HCT116 (cell line): Measurements from ENCODE around the gene FAM156B. TPM values are rescaled to one million over a fixed set of nuclear protein-coding genes. Genes with fewer than 3 reads are reported as not detected.
"Not testable (repeated sequence)": the region's sequence is repeated elsewhere in the genome, so short reads cannot be mapped to it uniquely, and the experiment has no call there.

Source experiments
- ATAC-seq: fragments of 200-7000 bp; cut with Tn5 transposase; 2 replicates; pipeline ENCODE4 v1.9.1; 2020; ENCODE audit warnings: mild to moderate bottlenecking, moderate library complexity
- BruUV-seq: library from RNA; stranded (reverse); fragments of 400-500 nt; replicated peaks from 2 replicates; lab custom pipeline; 2021; lab: Mats Ljungman, UMichigan
- CTCF ChIA-PET: fragments of 300-600 bp; sonication (Branson Sonifier 250); formaldehyde crosslinking; loops from one replicate; lab custom pipeline; 2021; ENCODE audit warnings: antibody characterized with exemption; lab: Charles Lee
- POLR2A ChIA-PET: fragments of 300-600, 350-600 bp; sonication (Branson Sonifier 250); formaldehyde crosslinking; loops from one replicate; lab custom pipeline; 2021; ENCODE audit warnings: antibody characterized with exemption; lab: Charles Lee
- RAD21 ChIA-PET, 2 experiments: fragments of 300-600 bp; sonication (Branson Sonifier 250); formaldehyde crosslinking; loops; one replicate each; lab custom pipeline; 2023; ENCODE audit warnings: low total read pairs in 2 of 2; ENCODE audit not compliant: uncharacterized antibody in 2 of 2, unreplicated experiment in 2 of 2, low non-redundant PET in 1 of 2; lab: Charles Lee
- DNase-seq: peaks from one replicate; pipeline ENCODE4 v3.0.0-alpha.2; 2010; ENCODE audit warnings: low read depth, low spot score
- H2AFZ ChIP-seq: fragments of 200-600 bp; shearing (Covaris generic), sonication (generic); 2 replicates; pipeline ENCODE4 v1.6.1; 2017; ENCODE audit warnings: low read depth, mixed run types, mixed read lengths, antibody characterized with exemption, low read length; ENCODE audit not compliant: poor library complexity, severe bottlenecking
- H3K27ac ChIP-seq: 2 replicates; pipeline ENCODE4 v1.5.1; 2012; ENCODE audit warnings: low read depth, low read length
- H3K27me3 ChIP-seq: fragments of 200-600 bp; sonication (generic); 2 replicates; pipeline ENCODE4 v1.6.1; 2016; ENCODE audit warnings: mixed run types, low read length, mixed read lengths; ENCODE audit not compliant: insufficient read depth
- H3K36me3 ChIP-seq, 2 experiments: fragments of 200-500 bp in 1 of 2; fragments of 200-600 bp in 1 of 2; sonication (Bioruptor generic) in 1 of 2; sonication (generic) in 1 of 2; 2 replicates each; pipeline versions ENCODE4 v1.5.1 to v1.6.1; 2014 to 2016; ENCODE audit warnings: low read length in 2 of 2, inconsistent platforms in 1 of 2, mixed read lengths in 1 of 2, mixed run types in 1 of 2; ENCODE audit not compliant: insufficient read depth in 2 of 2, control insufficient read depth in 1 of 2
- H3K4me1 ChIP-seq, 2 experiments: fragments of 200-600 bp in 1 of 2; sonication (generic) in 1 of 2; 2 replicates each; pipeline versions ENCODE4 v1.5.1 to v1.6.1; 2012 to 2017; ENCODE audit warnings: low read length in 2 of 2, inconsistent platforms in 1 of 2, mild to moderate bottlenecking in 1 of 2, mixed read lengths in 1 of 2, mixed run types in 1 of 2, moderate library complexity in 1 of 2; ENCODE audit not compliant: insufficient read depth in 2 of 2, control insufficient read depth in 1 of 2
- H3K4me2 ChIP-seq: fragments of 200-600 bp; sonication (generic); 2 replicates; pipeline ENCODE4 v1.6.1; 2017; ENCODE audit warnings: mixed run types, low read length, mixed read lengths
- H3K4me3 ChIP-seq, 2 experiments: fragments of 200-600 bp in 1 of 2; sonication (generic) in 1 of 2; replicated peaks in 1 of 2; 2 replicates each; pipeline ENCODE4 v1.5.1; 2011 to 2016; ENCODE audit warnings: low read length in 2 of 2, control low read depth in 1 of 2, low read depth in 1 of 2, mild to moderate bottlenecking in 1 of 2, mixed read lengths in 1 of 2, mixed run types in 1 of 2
- H3K79me2 ChIP-seq: fragments of 200-600 bp; sonication (generic); 2 replicates; pipeline ENCODE4 v1.6.1; 2017; ENCODE audit warnings: mild to moderate bottlenecking, mixed run types, low read length, moderate library complexity, mixed read lengths; ENCODE audit not compliant: insufficient read depth
- H3K9ac ChIP-seq: fragments of 200-600 bp; sonication (generic); 2 replicates; pipeline ENCODE4 v1.6.1; 2016; ENCODE audit warnings: low read length, mixed read lengths
- H3K9me2 ChIP-seq: fragments of 200-600 bp; sonication (generic), shearing (Covaris generic); 2 replicates; pipeline ENCODE4 v1.6.1; 2017; ENCODE audit warnings: mixed run types, mild to moderate bottlenecking, moderate library complexity; ENCODE audit not compliant: insufficient read depth
- H3K9me3 ChIP-seq, 2 experiments: fragments of 200-500 bp in 1 of 2; fragments of 200-600 bp in 1 of 2; sonication (Bioruptor generic) in 1 of 2; sonication (generic) in 1 of 2; 2 replicates each; pipeline ENCODE4 v1.6.1; 2014 to 2017; ENCODE audit warnings: low read length in 2 of 2, mixed read lengths in 2 of 2, inconsistent platforms in 1 of 2, low read depth in 1 of 2, mild to moderate bottlenecking in 1 of 2, mixed run types in 1 of 2, moderate library complexity in 1 of 2; ENCODE audit not compliant: control insufficient read depth in 1 of 2, insufficient read depth in 1 of 2
- H4K20me1 ChIP-seq: fragments of 200-600 bp; sonication (generic), shearing (Covaris generic); 2 replicates; pipeline ENCODE4 v1.6.1; 2017; ENCODE audit warnings: mixed run types, mild to moderate bottlenecking, moderate library complexity; ENCODE audit not compliant: insufficient read depth
- intact Hi-C: fragments of 100-400 bp; cut with micrococcal nuclease; formaldehyde crosslinking; loops from 2 replicates; pipeline ENCODE4 v1.10.0; 2022
- total RNA-seq: library from RNA; stranded (reverse); gene quantifications from one replicate; pipeline ENCODE4 v1.2.1, GENCODE V29; 2021; ENCODE audit not compliant: unreplicated experiment

Gene FAM156B
- total RNA-seq, 1 experiment from 2014 or later, result 13.5 TPM

DNA sequence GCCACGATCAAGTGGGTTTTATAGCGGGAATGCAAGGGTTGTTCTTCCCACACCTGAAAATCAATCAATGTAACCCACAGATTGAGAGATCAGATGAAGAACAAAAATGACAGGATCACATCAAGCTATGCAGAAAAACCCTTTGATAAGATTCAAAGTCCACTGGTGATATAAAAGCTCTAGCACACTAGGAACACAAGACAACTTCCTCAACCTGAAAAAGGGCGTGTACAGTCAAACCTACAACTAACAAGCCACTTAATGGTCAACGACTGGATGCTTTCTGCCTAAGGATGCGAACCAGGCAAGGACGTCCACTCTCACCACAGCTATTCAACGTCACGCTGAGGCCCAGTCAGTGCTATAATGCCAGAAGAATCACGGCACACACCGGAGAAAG lies 52.8 kb downstream of the FAM156B start:
- ATAC-seq, H3K9ac ChIP-seq, intact Hi-C loops, H3K9me3 ChIP-seq, DNase-seq, CTCF ChIA-PET, H3K27ac ChIP-seq, BruUV-seq, H3K79me2 ChIP-seq, H3K4me3 ChIP-seq, RAD21 ChIA-PET, H3K9me2 ChIP-seq, H4K20me1 ChIP-seq, POLR2A ChIA-PET, H3K27me3 ChIP-seq, H3K4me2 ChIP-seq, H3K4me1 ChIP-seq, H3K36me3 ChIP-seq, H2AFZ ChIP-seq: not testable (repeated sequence)

Other genes starting within 250 kb of the FAM156B start
- not detected for gene SSX7, start 242.4 kb upstream of the FAM156B start, total RNA-seq
- not detected for gene SSX2, start 190.2 kb upstream of the FAM156B start, total RNA-seq
- gene SSX2B, start 146.1 kb upstream of the FAM156B start, total RNA-seq, result 0.42 TPM
- gene SPANXN5, start 99.9 kb upstream of the FAM156B start, total RNA-seq, result not detected
- not detected for gene XAGE5, start 86.0 kb upstream of the FAM156B start, total RNA-seq
- gene XAGE3, start 29.2 kb upstream of the FAM156B start, total RNA-seq, result not detected
- 16.2 TPM for gene FAM156A, start 61.2 kb downstream of the FAM156B start, total RNA-seq
- 3.4 TPM for gene GPR173, start 151.5 kb downstream of the FAM156B start, total RNA-seq
- 19.2 TPM for gene TSPYL2, start 185.0 kb downstream of the FAM156B start, total RNA-seq
- 7.5 TPM for gene KANTR, start 196.8 kb downstream of the FAM156B start, total RNA-seq